Smooth muscle cell (in vitro differentiated cells): ENCODE results near the gene LACRT. TPM values are rescaled to one million over a fixed set of nuclear protein-coding genes. Genes with fewer than 3 reads are reported as not detected.

Source experiments
- polyA plus RNA-seq: library from polyadenylated mRNA; unstranded; fragments of >200 nt; fragmentation: Nextera tagmentation; extraction: Ambion mirVana; gene quantifications from 2 replicates; pipeline ENCODE4 v1.2.1, GENCODE V29; 2016
- total RNA-seq: library from RNA; depleted of rRNA; stranded (reverse); fragments of >200 nt; gene quantifications from 2 replicates; pipeline ENCODE4 v1.2.3, GENCODE V29; 2014

Gene LACRT
- total and polyA plus RNA-seq, 2 experiments from 2014 or later = not detected

Other genes starting within 250 kb of the LACRT start
- 151 and 163 TPM in 2 replicates for gene ITGA5, start 215.6 kb downstream of the LACRT start, total RNA-seq
- 192 and 202 TPM in 2 replicates for gene ITGA5, start 215.6 kb downstream of the LACRT start, polyA plus RNA-seq
- not detected in 2 replicates for gene GTSF1, start 161.3 kb downstream of the LACRT start, total RNA-seq
- gene GTSF1, start 161.3 kb downstream of the LACRT start, polyA plus RNA-seq = not detected in 2 replicates
- 0.04 TPM in 1 of 2 replicates, not detected in the other for gene NCKAP1L, start 137.1 kb downstream of the LACRT start, total RNA-seq
- not detected in 2 replicates for gene NCKAP1L, start 137.1 kb downstream of the LACRT start, polyA plus RNA-seq
- 0.04 TPM in 1 of 2 replicates, not detected in the other for gene PDE1B, start 85.3 kb downstream of the LACRT start, total RNA-seq
- gene PDE1B, start 85.3 kb downstream of the LACRT start, polyA plus RNA-seq = not detected in 2 replicates
- not detected in 2 replicates for gene PPP1R1A, start 46.2 kb downstream of the LACRT start, total RNA-seq
- 0.31 TPM in 1 of 2 replicates, not detected in the other for gene PPP1R1A, start 46.2 kb downstream of the LACRT start, polyA plus RNA-seq
- gene DCD, start 13.5 kb upstream of the LACRT start, total RNA-seq = not detected in 2 replicates
- gene DCD, start 13.5 kb upstream of the LACRT start, polyA plus RNA-seq = not detected in 2 replicates
- 10.8 and 11.8 TPM in 2 replicates for gene MUCL1, start 219.6 kb upstream of the LACRT start, total RNA-seq
- gene MUCL1, start 219.6 kb upstream of the LACRT start, polyA plus RNA-seq = 2.3 and 3.7 TPM in 2 replicates